Gastrocnemius medialis (tissue), 4 donors: Measurements from ENCODE around the gene KLK2.

Source experiments
- CTCF ChIP-seq, 5 experiments: fragments of 450-650 bp in 3 of 5; fragments of 200-600 bp in 2 of 5; sonication (generic) in 2 of 5; IDR thresholded peaks in 4 of 5; conservative IDR thresholded peaks in 1 of 5; 1 replicate in 4 of 5; 2 replicates in 1 of 5; pipeline ENCODE4 v1.5.1; 2016 to 2019; ENCODE audit warnings: antibody characterized with exemption in 5 of 5, mild to moderate bottlenecking in 3 of 5, moderate library complexity in 3 of 5
- POLR2A ChIP-seq, 2 donors: fragments of 450-650 bp; IDR thresholded peaks; one replicate each; pipeline ENCODE4 v1.6.1; 2017; ENCODE audit warnings: antibody characterized with exemption in 2 of 2, mild to moderate bottlenecking in 2 of 2, moderate library complexity in 2 of 2

- no peak for TF ChIP-seq CTCF (IDR thresholded peaks at IDR 0.05 in 4 of 5, conservative IDR thresholded peaks at IDR 0.05 in 1 of 5)
- TF ChIP-seq POLR2A (IDR thresholded peaks at IDR 0.05), result no peak
These were observed 5.6 kb downstream of the KLK2 start for GRCh38 chr19:50878851-50879250.
